K562 (cell line): Measurements from ENCODE around the gene CHMP2A. TPM values are rescaled to one million over a fixed set of nuclear protein-coding genes. Genes with fewer than 3 reads are reported as not detected.

Source experiments
- FOSL1 ChIP-seq: fragments of 200-800 bp; sonication (Bioruptor generic); conservative IDR thresholded peaks from 2 replicates; pipeline ENCODE4 v1.6.1; 2016; ENCODE audit warnings: missing genetic modification characterization, missing compliant biosample characterization
- HDAC6 ChIP-seq: IDR thresholded peaks from 2 replicates; pipeline ENCODE4 v1.6.1; 2012; ENCODE audit warnings: low read depth, mild to moderate bottlenecking, control low read depth, inconsistent platforms, low read length, moderate library complexity
- HNRNPL ChIP-seq: fragments of 200-400 bp; formaldehyde crosslinking; IDR thresholded peaks from 2 replicates; pipeline ENCODE4 v1.6.1; 2017; ENCODE audit warnings: low read depth, mild to moderate bottlenecking, low read length
- PTRF ChIP-seq: fragments of 450-650 bp; IDR thresholded peaks from 2 replicates; pipeline ENCODE4 v1.6.1; 2016; ENCODE audit warnings: mild to moderate bottlenecking, missing genetic modification characterization, missing compliant biosample characterization
- RBM14 ChIP-seq: fragments of 200-400 bp; formaldehyde crosslinking; IDR thresholded peaks from 2 replicates; pipeline ENCODE4 v1.6.1; 2018; ENCODE audit warnings: low read depth, mild to moderate bottlenecking, low read length, moderate library complexity, borderline replicate concordance; ENCODE audit not compliant: insufficient read depth
- SMARCA4 ChIP-seq: fragments of 450-650 bp; IDR thresholded peaks from 2 replicates; pipeline ENCODE4 v1.6.1; 2016
- STAG1 ChIP-seq: sonication (generic); formaldehyde crosslinking; IDR thresholded peaks from 2 replicates; pipeline ENCODE4 v1.5.0; 2020; ENCODE audit warnings: missing genetic modification reagents, borderline replicate concordance
- TAF1 ChIP-seq: IDR thresholded peaks from 2 replicates; pipeline ENCODE4 v1.6.1; 2011; ENCODE audit warnings: mild to moderate bottlenecking, low read length, moderate library complexity; ENCODE audit not compliant: insufficient read depth, control insufficient read depth, severe bottlenecking; ENCODE audit errors: extremely low read depth
- U2AF2 ChIP-seq: fragments of 200-400 bp; formaldehyde crosslinking; optimal IDR thresholded peaks from 2 replicates; pipeline ENCODE3; 2017; ENCODE audit warnings: low read depth, mild to moderate bottlenecking, low read length
- ZNF165 ChIP-seq: fragments of 250-450 bp; sonication (Bioruptor Pico); IDR thresholded peaks from 2 replicates; pipeline ENCODE4 v1.4.0; 2020; ENCODE audit warnings: borderline replicate concordance
- ZNF589 ChIP-seq: fragments of 200-800 bp; sonication (Bioruptor generic); IDR thresholded peaks from 2 replicates; pipeline ENCODE4 v1.6.1; 2016; ENCODE audit warnings: low read depth, missing genetic modification characterization, missing compliant biosample characterization
- ZNF764 ChIP-seq: fragments of 250-450 bp; sonication (Bioruptor Pico); IDR thresholded peaks from 2 replicates; pipeline ENCODE4 v1.4.0; 2020; ENCODE audit warnings: low read depth, mild to moderate bottlenecking, moderate library complexity
- ZNF785 ChIP-seq: fragments of 250-450 bp; sonication (Bioruptor Pico); IDR thresholded peaks from 2 replicates; pipeline ENCODE4 v1.4.0; 2020; ENCODE audit warnings: mild to moderate bottlenecking
- polyA plus RNA-seq, 8 experiments: library from polyadenylated mRNA; depleted of rRNA in 4 of 8; stranded (reverse) in 5 of 8; unstranded in 3 of 8; fragments of >200 nt; fragmentation: Nextera tagmentation in 2 of 8; fragmentation: Illumina TruSeq in 1 of 8; extraction: Ambion mirVana in 2 of 8; extraction: Trizol in 1 of 8; gene quantifications; 2 replicates each; pipeline versions ENCODE4 v1.2.1 to v1.2.3, GENCODE V29; 2011 to 2014; ENCODE audit warnings: inconsistent platforms in 1 of 8, missing spikeins in 1 of 8
- total RNA-seq, 7 experiments: library from RNA; depleted of rRNA in 6 of 7; stranded (reverse); fragments of >200 nt in 6 of 7; fragmentation: Illumina TruSeq in 2 of 7; extraction: Trizol in 2 of 7; gene quantifications; 2 replicates each; pipeline versions ENCODE4 v1.2.1 to v1.2.3, GENCODE V29; 2011 to 2021; ENCODE audit warnings: low replicate concordance in 1 of 7
- TF ChIP-seq, protein P1 (sequence below): sonication (generic); formaldehyde crosslinking; IDR thresholded peaks from 2 replicates; pipeline ENCODE4 v1.8.1; 2023; ENCODE audit warnings: mild to moderate bottlenecking, missing genetic modification reagents, moderate library complexity
- TF ChIP-seq, protein P2 (sequence below): fragments of 450-650 bp; IDR thresholded peaks from 2 replicates; pipeline ENCODE4 v1.6.1; 2016; ENCODE audit warnings: mild to moderate bottlenecking, moderate library complexity

The CHMP2A gene
- total and polyA plus RNA-seq, 9 of the 15 experiments (the other 6 are each of a cell fraction or from before 2014, with no cell fraction given): 57.6 to 159 (median 87.2) TPM

DNA sequence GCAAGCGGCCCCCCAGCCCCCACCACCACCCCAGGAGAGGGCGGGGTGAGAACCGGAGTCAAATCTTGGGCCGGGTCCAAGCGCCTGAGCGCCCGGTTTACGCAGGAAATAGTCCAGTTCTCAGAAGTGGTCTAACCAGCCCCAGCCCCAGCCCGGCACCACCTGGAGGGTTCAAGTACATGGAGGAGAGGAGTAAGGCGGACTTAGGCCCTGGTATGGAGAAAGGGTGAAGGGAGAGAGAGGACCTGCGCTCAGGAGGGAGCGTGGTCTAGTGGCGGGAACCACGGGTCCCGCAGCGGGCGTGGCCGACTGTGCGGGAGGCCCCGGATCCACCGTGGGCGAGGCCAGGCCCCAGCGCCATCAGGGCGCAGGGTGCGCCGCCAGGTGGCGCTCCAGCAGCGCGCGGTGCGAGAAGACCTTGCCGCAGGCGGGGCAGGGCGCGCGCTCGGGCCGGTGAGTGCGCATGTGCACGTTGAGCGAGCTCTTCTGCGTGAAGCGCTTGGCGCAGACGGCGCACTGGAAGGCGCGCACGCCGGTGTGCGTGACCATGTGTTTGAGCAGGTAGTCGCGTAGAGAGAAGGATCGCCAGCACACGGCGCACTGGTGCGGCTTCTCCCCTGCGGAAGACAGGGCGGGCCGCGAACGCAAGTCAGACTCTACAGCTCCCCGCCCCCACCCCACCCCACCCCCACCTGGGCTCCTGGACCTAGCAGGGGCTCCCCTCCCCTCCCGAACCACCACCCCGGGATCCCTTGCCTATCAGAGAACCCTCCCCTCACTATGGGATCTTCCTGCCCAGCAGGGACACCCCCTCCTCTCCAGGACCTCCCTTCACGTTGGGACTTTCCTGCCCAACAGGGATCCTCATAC lies 41.0 kb downstream of the CHMP2A start (continued):
- TF ChIP-seq PTRF (tag) (no peak), ZNF165 (CRISPR knock-in tag) (no peak), RBM14 (no peak), ZNF785 (no peak), FOSL1 (tag) (no peak), HDAC6 (no peak), TAF1 (no peak), U2AF2 (no peak), HNRNPL (peak; percentile 73; the same call in 1 of the 2 replicates), SMARCA4 (no peak), STAG1 (no peak; the same call in 1 of the 2 replicates), ZNF589 (CRISPR knock-in tag) (no peak), ZNF764 (CRISPR knock-in tag) (no peak)
- TF ChIP-seq, protein P1, sequence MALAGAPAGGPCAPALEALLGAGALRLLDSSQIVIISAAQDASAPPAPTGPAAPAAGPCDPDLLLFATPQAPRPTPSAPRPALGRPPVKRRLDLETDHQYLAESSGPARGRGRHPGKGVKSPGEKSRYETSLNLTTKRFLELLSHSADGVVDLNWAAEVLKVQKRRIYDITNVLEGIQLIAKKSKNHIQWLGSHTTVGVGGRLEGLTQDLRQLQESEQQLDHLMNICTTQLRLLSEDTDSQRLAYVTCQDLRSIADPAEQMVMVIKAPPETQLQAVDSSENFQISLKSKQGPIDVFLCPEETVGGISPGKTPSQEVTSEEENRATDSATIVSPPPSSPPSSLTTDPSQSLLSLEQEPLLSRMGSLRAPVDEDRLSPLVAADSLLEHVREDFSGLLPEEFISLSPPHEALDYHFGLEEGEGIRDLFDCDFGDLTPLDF (CRISPR knock-in tag): peak; percentile 52; the same call in 1 of the 2 replicates
- TF ChIP-seq, protein P2, sequence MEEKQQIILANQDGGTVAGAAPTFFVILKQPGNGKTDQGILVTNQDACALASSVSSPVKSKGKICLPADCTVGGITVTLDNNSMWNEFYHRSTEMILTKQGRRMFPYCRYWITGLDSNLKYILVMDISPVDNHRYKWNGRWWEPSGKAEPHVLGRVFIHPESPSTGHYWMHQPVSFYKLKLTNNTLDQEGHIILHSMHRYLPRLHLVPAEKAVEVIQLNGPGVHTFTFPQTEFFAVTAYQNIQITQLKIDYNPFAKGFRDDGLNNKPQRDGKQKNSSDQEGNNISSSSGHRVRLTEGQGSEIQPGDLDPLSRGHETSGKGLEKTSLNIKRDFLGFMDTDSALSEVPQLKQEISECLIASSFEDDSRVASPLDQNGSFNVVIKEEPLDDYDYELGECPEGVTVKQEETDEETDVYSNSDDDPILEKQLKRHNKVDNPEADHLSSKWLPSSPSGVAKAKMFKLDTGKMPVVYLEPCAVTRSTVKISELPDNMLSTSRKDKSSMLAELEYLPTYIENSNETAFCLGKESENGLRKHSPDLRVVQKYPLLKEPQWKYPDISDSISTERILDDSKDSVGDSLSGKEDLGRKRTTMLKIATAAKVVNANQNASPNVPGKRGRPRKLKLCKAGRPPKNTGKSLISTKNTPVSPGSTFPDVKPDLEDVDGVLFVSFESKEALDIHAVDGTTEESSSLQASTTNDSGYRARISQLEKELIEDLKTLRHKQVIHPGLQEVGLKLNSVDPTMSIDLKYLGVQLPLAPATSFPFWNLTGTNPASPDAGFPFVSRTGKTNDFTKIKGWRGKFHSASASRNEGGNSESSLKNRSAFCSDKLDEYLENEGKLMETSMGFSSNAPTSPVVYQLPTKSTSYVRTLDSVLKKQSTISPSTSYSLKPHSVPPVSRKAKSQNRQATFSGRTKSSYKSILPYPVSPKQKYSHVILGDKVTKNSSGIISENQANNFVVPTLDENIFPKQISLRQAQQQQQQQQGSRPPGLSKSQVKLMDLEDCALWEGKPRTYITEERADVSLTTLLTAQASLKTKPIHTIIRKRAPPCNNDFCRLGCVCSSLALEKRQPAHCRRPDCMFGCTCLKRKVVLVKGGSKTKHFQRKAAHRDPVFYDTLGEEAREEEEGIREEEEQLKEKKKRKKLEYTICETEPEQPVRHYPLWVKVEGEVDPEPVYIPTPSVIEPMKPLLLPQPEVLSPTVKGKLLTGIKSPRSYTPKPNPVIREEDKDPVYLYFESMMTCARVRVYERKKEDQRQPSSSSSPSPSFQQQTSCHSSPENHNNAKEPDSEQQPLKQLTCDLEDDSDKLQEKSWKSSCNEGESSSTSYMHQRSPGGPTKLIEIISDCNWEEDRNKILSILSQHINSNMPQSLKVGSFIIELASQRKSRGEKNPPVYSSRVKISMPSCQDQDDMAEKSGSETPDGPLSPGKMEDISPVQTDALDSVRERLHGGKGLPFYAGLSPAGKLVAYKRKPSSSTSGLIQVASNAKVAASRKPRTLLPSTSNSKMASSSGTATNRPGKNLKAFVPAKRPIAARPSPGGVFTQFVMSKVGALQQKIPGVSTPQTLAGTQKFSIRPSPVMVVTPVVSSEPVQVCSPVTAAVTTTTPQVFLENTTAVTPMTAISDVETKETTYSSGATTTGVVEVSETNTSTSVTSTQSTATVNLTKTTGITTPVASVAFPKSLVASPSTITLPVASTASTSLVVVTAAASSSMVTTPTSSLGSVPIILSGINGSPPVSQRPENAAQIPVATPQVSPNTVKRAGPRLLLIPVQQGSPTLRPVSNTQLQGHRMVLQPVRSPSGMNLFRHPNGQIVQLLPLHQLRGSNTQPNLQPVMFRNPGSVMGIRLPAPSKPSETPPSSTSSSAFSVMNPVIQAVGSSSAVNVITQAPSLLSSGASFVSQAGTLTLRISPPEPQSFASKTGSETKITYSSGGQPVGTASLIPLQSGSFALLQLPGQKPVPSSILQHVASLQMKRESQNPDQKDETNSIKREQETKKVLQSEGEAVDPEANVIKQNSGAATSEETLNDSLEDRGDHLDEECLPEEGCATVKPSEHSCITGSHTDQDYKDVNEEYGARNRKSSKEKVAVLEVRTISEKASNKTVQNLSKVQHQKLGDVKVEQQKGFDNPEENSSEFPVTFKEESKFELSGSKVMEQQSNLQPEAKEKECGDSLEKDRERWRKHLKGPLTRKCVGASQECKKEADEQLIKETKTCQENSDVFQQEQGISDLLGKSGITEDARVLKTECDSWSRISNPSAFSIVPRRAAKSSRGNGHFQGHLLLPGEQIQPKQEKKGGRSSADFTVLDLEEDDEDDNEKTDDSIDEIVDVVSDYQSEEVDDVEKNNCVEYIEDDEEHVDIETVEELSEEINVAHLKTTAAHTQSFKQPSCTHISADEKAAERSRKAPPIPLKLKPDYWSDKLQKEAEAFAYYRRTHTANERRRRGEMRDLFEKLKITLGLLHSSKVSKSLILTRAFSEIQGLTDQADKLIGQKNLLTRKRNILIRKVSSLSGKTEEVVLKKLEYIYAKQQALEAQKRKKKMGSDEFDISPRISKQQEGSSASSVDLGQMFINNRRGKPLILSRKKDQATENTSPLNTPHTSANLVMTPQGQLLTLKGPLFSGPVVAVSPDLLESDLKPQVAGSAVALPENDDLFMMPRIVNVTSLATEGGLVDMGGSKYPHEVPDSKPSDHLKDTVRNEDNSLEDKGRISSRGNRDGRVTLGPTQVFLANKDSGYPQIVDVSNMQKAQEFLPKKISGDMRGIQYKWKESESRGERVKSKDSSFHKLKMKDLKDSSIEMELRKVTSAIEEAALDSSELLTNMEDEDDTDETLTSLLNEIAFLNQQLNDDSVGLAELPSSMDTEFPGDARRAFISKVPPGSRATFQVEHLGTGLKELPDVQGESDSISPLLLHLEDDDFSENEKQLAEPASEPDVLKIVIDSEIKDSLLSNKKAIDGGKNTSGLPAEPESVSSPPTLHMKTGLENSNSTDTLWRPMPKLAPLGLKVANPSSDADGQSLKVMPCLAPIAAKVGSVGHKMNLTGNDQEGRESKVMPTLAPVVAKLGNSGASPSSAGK: peak; percentile 92
